GM18519 (cell line): ENCODE measurements around the gene SP7.

Experiments
- ATAC-seq: cut with Tn5 transposase; IDR thresholded peaks from one replicate; pipeline ENCODE4 v1.9.1; 2021; ENCODE audit warnings: mild to moderate bottlenecking, moderate library complexity; ENCODE audit not compliant: unreplicated experiment, low FRiP score

The SP7 gene

DNA sequence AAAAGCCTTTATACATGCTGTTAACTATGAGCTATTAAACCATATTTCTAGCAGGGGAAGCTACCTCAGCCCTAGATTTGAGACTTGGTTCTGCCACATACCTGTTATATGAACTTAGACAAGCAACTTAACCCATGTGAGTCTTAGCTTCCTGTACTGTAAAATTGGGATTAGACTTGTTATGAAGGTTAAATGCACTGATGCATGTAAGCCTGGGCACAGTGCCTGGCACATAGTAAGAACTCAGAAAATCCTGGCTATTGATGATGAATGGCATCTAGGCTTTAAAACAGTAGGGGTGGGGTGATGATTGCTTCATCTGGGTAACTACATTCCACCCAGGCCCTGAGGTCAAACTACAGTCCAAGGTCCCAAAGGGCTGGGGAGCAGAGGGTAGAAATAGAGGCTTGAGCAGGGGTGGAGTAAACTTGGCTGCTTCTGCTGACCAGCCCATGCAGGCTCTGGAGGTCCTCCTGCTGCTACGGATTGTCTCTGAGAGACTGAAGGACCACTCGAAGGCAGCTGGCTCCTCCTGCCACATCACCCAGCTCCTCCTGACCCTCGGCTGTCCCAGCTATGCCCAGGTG lies 56.8 kb downstream of the SP7 start:
- no peak for ATAC-seq

DNA sequence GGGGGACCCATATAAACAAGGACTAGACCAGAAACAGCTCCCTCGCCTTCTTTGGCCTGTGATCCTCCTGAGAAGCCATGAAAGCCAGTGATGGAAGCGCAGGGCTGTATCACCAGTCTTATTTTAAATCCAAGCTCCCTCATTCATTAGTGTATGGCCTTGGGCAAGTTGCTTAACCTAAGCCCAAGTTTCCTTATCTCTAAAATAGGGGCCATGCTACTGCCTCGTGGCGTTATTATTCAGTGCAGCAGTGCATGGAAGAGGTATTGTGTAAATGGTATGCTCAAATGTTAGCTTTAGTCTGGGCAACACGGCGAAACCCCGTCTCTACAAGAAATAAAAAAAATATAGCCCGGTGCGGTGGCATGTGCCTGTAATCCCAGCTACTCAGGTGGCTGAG lies 58.2 kb downstream of the SP7 start:
- no peak for ATAC-seq
